ENCODE data around the gene FAM151B.

GRCh38 chr5:80573062-80573461, 85.2 kb downstream of the FAM151B start:
- TF ChIP-seq POLR2AphosphoS5 (IDR thresholded peaks at IDR 0.05; ENCODE audit: low read depth, low read length): no peak
- TF ChIP-seq POLR2A (IDR thresholded peaks at IDR 0.05; ENCODE audit: low read depth, low read length): no peak
- TF ChIP-seq TAF1 (IDR thresholded peaks at IDR 0.05; ENCODE audit: borderline replicate concordance, low read depth, low read length): no peak
